Vein endothelial cell (primary cell): ENCODE data around the gene NDUFV3. TPM values are rescaled to one million over a fixed set of nuclear protein-coding genes. Genes with fewer than 3 reads are reported as not detected.

Source experiments
- small RNA-seq: library from RNA; depleted of rRNA; stranded (forward); fragments of <200 nt; gene quantifications from one replicate; pipeline ENCODE3, GENCODE V24; 2012
- total RNA-seq: library from RNA; depleted of rRNA; stranded (reverse); fragments of >200 nt; gene quantifications from 2 replicates; pipeline ENCODE4 v1.2.3, GENCODE V29; 2012

The NDUFV3 gene
- 73.5 and 75.1 TPM in 2 replicates for total RNA-seq

DNA sequence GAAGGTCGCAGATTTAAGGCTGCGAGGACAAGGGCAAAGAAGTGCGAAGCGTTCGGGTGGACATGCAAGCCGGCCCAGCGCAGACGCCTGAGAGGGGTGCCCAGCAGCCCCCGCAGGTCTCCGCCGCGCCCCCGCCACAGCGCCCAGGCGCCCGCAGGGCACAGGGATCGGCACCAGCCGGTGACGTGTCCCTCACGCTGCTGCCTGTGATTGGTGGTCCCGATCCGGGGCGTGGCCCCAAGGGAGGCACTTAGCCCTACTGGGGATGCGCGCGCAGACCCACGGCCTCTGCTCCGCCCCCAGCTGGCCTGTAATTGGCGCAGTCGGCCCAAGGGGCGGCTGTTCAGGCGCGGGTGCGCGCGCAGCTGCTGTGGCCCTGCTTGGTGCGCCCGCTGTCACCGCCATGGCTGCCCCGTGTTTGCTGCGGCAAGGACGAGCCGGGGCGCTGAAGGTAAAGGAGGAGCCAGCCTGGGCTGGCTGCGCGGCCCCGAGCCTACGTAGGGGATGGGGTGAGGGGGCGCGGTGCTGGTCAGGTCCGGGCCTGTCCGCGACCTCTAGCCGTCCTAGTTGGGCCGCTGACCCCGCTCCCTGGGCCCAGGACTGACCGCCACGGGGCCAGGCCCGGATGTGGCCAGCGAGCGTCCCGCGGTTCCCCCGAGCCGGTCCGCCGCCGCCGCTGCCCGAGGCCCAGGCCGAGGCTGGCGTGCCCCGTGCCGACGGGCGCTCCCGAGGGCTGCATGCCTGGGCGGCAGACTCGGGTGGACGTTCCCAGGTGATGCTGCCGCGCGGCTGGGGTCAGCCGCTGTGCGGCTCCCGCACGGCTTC is at the start of gene NDUFV3:
NDUFV3 (plus strand) TSS at position 379 of the 825 bp plus-strand sequence; CDS start at position 404, 25 bp downstream.

DNA sequence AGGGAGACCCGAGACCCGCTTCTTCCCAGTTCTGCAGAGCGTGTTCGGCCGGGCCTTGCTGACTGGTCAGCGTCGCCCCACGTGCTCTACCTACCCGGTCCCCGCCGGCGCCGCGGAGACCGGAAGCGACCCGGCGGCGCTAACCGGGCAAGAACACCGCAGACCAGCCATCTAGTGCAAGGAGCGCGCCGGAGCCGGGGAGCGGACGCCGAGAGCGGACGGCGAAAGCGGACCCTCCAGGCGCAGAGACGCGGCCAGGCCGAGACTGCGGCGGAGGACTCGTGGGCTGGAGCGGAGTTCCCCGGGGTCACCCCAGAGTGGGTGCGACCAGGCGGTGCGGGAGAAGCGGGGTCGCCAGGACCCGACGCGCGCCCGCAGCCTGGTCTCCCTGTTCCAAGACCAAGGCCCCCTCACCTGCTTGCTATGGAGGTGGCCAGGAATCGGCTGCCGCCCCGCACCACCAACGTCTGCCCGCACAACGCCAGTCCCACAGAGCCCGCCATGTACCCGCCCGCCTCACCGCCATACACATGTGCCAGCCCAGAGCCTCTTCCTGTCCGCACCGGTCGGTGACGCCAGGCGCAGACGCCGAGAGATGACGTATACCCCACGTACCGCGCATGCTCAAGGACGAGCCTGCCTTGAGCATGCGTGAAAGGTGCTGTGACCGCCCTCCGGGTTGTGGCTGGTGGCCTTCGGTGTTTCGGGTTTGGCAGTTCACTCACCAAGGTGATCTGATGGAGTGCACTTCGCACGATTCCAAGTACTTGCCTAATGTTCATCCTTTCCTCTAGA is 13.9 kb upstream of the NDUFV3 start, which contains the start of gene WDR4:
WDR4 (minus strand) TSS at position 547 of the 795 bp plus-strand sequence; CDS start at position 503, 44 bp downstream.

DNA sequence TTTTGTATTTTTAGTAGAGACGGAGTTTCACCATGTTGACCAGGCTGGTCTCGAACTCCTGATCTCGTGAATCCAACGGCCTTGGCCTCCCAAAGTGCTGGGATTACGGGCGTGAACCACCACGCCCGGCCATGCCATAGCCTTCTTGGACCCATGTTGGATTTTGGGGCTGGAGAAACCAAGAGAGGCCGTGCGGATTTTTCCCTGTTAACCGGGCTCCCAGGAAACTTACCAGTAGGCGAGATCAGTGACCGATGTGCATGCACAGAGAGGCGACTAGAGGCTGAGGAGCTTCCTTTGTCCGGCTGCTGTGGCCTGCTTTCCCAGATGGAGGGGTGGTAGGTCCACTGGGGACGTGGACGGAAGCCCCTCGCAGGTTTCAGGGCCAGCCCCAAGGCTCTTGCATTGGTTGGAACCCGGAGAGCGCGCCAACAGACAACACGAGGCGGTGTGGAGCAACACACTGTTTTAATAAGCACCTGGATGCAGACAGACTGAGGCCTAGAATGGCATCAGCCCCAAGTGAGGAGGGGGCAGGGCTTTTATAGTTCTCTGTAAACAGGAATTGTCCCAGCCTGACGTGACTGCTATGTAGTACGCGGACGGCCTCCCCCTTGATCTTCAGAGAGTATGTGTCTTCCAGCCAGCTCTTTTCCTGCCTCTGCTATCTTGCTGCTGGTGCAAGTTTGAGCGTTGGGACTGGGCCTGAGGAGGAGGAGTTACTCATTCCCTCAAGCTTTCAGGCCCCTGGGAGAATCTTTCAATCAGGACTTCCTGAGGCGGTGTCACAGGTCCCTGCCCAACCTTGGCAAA is 32.2 kb downstream of the NDUFV3 start, which contains the start of gene ERVH48-1:
ERVH48-1 (minus strand) TSS at position 517 of the 813 bp plus-strand sequence. CDS start 6,624 bp downstream, outside the sequence.

Small RNA genes within 50 kb of the gene (small RNA-seq; reads per million reads assigned to genes)
- not detected for gene MIR5692B

Other genes with a start within 250 kb of the NDUFV3 start
- gene PDE9A, start 239.7 kb upstream of the NDUFV3 start, total RNA-seq = 0.96 and 1.6 TPM in 2 replicates
- 18.3 TPM in 2 replicates for gene WDR4, start 13.8 kb upstream of the NDUFV3 start, total RNA-seq
- not detected in 2 replicates for gene ERVH48-1, start 32.3 kb downstream of the NDUFV3 start, total RNA-seq
- 11.1 and 14.5 TPM in 2 replicates for gene PKNOX1, start 81.3 kb downstream of the NDUFV3 start, total RNA-seq
- 13.7 and 18.0 TPM in 2 replicates for gene CBS, start 182.5 kb downstream of the NDUFV3 start, total RNA-seq
- gene U2AF1, start 214.3 kb downstream of the NDUFV3 start, total RNA-seq = 38.9 and 56.7 TPM in 2 replicates